Midbrain (tissue), 1 donor: ENCODE results near the gene TMEM125.
A peak's percentile ranks its signal among the peaks of the same experiment; 100 is the strongest.

Source experiments
- DNase-seq: peaks from one replicate; lab custom pipeline; 2025; lab: John Stamatoyannopoulos, UW

Gene TMEM125

GRCh38 chr1:43269627-43270375 is at the start of gene TMEM125:
TSS of gene TMEM125 (plus strand) at chr1:43269983. CDS start at chr1:43272723, 2,740 bp downstream.
- no peak for DNase-seq

GRCh38 chr1:43220905-43221778 is 48.6 kb upstream of the TMEM125 start:
- no peak for DNase-seq

DNA sequence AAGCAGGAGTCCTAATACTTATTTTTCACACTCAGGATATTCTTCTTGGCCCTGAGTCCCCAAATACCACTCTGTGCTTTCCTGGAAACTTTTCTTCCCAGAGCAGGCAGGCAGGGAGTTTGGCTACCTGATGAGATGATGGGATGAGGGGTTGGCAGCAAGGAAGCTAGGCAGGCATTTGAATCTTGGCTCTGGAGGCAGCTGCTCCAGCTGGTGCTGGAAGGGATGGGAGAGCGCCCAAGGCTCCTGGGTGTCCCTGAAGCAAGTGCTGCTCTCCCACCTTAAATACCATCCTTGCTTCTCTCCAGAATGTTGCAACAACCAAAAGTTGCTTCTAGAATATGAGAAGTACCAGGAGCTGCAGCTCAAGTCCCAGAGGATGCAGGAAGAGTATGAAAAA is 48.0 kb upstream of the TMEM125 start:
- no peak for DNase-seq

DNA sequence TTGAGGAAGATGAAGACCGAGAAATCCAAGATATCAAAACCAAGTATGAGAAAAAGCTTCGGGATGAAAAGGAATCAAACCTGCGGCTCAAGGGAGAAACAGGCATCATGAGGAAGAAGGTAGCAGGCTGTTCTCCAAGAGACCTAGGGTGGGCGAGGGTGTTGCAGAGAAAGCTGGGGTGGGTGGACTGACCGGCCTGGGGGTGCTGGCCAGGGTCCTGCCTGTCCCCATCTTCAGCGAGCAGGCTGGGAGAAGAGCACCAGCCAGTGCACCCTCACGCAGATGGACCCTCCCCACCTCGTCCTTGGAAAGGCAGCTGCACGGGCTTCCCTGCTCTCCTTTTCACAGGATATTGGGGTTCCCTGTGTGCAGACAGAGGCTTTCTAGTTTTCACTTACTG is 46.9 kb upstream of the TMEM125 start:
- DNase-seq, result no peak

- DNase-seq, result no peak
Measured at GRCh38 chr1:43225168-43225567, 44.6 kb upstream of the TMEM125 start.

DNA sequence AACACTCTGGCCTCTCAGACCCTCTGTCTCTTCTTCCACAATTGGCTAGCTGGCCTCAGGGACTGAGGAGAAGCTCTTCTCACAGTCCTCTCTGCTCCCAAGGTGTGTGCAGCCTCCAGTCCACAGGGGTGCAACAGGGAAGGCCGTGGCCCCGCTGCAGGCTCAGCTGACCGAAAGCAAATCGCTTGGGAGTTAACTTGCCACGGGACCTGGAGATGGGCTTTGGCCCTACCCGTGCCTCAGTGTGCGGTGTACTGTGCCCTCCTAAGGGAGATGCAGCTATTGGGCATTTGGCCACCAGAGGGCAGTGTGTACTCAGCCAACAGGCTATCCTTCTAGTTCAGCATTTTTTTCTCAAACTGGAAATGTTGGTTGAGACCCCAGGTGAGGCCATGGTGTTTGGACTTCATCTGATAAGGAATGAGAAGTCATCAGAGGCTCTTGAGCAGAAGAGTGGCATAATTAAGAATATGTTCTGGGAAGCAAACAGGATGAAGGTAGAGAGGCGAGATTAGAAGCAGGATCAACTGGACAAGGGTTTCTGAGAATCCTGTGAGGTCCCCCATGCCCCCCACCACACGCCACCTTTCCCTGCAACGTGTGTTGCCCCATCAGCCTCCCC is 42.5 kb upstream of the TMEM125 start:
- peak; percentile 83 for DNase-seq

GRCh38 chr1:43229826-43230780 is 39.7 kb upstream of the TMEM125 start:
- DNase-seq, result no peak

- DNase-seq, result no peak
Measured at GRCh38 chr1:43232074-43232473, 37.7 kb upstream of the TMEM125 start.

DNA sequence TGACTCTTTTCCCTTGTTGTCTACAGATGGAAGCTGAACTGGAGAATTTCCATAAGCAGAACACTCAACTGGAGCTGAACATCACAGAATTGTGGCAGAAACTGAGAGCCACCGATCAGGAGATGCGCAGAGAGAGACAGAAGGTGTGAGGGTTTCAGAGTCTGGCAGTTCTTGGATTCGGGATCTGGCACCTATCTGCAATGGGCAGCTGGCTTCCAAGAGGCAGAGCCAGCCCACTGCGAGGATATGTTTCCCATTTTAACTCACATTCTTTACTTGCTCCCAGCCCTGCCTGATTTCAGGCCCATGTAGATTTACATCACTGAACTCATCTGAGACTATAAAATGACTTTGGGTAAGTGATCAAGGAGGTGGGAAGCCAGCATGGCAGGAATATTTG is 37.3 kb upstream of the TMEM125 start:
- no peak for DNase-seq

DNA sequence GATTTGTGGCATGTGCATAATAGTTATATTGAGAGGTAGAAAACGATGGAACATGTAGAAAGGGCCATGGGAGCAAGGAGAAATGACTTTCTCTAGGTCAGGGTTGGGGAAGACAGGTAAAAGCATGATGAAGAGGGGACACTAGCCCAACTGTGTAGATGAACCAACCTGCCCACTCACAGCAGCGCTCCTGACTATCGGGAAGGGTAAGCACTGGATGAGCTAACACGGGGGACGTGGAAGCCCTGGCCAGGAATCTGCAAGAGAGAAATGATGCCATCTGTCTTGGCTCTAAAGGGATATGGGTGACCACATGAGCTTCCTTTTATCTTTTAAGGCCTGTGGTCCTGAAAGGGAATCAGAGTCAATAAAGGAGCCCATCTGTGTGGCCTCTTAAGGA is 36.2 kb upstream of the TMEM125 start:
- no peak for DNase-seq

GRCh38 chr1:43234267-43234666 is 35.5 kb upstream of the TMEM125 start:
- DNase-seq, result no peak

GRCh38 chr1:43235040-43235439 is 34.7 kb upstream of the TMEM125 start:
- DNase-seq, result no peak

DNA sequence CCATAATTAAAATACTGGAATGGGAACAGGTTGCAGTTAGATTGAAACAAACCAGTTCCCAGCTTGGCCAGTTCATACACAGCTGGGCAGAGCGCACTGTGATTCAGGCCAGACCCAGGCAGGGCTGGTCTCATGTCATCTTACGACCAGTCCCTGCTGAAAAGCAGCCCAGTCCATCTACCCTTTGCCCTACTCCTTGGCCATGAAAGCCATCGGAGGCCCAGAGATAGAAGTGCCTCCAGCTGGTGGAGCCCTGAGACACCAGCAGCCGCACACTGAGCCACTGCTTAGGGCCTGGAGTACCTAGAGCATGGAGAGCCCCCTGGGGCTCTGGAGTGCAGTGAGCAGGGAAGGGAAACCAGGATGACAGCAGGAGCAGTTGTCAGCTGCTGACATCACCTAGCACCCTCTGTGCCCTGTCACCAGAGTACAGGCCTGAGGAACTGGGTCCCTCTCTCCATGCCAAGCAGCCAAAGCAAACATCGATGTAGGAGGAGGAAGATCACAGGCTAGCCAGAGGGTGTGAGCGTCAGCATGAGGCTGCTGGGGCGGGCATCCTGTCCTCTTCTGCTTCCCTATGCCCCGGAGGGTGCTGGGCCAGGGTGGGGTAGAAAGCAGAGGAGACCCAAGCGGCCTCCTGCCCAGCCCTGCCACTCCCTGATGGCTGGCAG is 34.2 kb upstream of the TMEM125 start:
- DNase-seq, result no peak

- DNase-seq, result no peak
Measured at GRCh38 chr1:43237121-43237520, 32.7 kb upstream of the TMEM125 start.

- peak; percentile 77 for DNase-seq
Measured at GRCh38 chr1:43238085-43238484, 31.7 kb upstream of the TMEM125 start.

GRCh38 chr1:43238991-43239469 is 30.8 kb upstream of the TMEM125 start:
- no peak for DNase-seq

DNA sequence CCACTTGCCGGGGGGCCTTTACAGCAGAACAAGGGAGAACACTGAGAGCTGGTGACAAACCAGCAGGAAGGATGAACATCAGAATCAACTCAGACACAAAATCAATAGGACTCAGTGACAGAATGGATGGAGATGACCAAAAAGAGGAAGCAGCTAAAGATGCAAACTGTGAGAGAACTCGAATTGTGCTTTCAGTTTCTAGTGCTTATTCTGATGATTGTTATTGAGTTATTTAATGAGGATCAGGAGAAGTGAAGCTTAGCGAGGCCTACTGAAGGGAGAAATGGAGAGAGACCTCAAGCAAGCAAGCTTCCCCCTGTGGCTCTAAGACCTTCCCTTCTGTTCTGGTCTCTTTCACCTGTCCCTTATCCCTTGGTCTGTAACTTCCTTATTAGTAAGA is 30.3 kb upstream of the TMEM125 start:
- DNase-seq, result no peak

GRCh38 chr1:43241413-43241836 is 28.4 kb upstream of the TMEM125 start:
- no peak for DNase-seq

GRCh38 chr1:43243299-43243698 is 26.5 kb upstream of the TMEM125 start:
- DNase-seq, result no peak

DNA sequence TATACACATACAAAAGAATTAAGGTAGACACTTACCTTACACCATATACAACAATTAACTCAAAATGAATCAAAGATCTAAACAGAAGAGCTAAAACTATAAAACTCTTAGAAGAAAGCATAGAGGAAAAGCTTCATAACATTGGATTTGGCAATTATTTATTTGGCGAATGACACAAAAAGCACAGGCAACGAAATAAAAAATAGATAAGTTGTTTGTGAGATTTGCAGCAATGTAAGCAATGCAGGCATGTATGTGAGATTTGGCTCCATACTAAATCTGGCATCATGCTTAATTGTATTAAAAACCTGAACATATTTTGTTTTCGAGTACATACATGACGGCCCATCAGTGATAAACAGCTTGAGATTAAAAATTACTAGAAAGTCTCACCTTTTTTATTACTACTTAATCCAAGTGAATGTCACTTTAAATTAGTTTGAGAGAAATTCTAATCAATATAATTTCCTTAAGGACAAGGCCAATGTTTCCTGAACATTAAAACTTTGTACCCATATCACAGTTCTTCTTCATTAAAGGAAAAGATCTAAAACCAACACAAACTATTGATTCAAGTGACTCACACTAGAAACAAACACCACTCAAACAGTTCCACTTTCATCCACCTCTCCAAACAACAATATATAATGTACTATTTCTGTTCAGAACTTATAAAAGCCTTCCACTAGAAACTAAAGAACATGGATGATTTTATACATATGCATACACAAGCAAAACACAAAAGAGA is 23.1 kb upstream of the TMEM125 start:
- no peak for DNase-seq
